Fibroblast of the conjunctiva (primary cell): Measurements from ENCODE around the gene GJB5.
A peak's percentile ranks its signal among the peaks of the same experiment; 100 is the strongest.
"Not testable (repeated sequence)": the region's sequence is repeated elsewhere in the genome, so short reads cannot be mapped to it uniquely, and the experiment has no call there.

Experiments used
- DNase-seq: peaks from one replicate; pipeline ENCODE4 v3.0.0-alpha.2; 2010; ENCODE audit warnings: low read depth

The GJB5 gene

DNA sequence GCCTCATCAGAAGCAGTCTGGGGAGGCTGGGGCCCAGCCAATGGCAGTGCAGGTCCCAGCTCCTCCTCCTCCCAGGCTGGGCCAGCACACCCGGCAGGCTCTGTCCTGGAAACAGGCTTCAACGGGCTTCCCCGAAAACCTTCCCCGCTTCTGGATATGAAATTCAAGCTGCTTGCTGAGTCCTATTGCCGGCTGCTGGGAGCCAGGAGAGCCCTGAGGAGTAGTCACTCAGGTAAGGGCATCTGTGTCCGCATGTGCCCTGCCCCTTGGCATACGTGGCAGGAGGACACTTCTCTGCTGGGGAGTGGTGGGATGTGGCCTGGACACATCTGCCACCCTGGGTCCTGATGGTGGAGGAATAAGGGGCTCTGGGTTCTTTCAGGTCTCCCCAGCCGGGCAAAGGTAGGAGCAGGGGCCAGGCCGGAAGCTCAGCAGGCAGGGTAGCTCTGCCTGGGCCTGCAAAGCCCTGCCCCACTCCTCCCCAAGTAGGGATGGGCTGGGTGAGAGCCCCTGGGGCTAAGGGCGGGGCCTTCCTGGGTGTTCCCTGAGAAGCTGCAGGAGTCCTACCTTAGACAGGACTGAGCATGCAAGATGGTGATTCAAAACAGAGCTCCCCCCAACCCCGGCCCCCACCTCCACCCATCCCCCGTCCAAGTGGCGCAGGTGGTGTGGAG is at the start of gene GJB5:
Gene GJB5 (plus strand): TSS at position 84 of the 674 bp plus-strand sequence. CDS start 2,284 bp downstream, outside the sequence.
- DNase-seq, result no peak

DNA sequence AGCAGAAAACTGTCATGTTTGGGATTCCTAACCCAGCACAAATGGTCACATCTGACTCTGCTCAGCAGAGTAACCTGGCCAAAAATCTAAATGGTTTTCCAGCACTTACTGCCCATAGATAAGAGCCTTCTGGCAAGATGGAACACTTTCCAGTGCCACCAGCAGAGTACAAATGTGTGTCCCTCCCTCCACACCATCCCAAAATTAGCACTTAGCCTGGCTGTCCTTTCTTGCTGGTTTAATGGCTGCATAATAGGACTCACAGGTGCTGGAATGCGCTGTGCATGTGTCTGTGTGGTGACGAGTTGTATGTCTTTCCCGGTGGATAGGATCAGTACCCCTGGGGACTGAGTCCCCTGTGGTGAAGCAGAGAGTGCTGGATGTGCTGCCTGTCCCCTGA is 49.8 kb upstream of the GJB5 start:
- DNase-seq, result no peak

DNA sequence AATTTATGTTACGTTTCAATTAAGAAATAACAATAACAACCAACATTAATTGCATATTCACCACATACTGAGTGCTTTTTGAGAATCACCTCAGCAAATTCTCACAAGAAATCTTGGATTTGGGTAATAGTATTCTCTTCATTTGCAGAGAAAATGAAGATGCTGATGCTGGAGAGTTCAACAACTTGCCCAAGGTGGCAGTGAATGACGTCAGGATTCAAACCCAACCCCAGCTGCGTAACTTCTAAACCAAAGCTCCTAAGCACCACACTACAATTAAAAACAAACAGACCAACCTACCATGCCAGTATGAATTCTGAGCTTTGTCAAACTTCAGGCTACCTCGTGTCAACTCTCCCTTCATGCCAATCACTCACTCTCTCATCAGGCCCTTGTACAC is 46.7 kb upstream of the GJB5 start:
- DNase-seq, result no peak

DNA sequence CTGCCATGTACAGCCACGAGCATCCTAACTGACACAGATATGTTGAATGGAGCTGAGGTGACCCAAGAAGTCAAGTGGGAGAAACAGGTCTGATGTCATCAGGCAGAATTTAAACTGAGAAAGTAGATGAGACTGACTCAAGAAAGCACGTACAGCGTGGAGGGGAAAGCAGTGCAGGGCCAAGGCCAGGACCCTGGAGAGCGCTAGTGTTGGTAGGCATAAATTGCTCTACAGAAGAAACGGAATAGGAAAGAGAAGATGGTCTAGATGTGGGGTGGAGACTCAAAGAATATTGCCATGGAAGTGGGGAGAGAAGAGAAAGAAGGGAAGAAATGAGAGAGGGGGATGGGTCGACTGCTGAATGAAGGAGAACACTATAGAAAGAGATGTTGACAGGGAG is 45.3 kb upstream of the GJB5 start:
- DNase-seq, result no peak

DNA sequence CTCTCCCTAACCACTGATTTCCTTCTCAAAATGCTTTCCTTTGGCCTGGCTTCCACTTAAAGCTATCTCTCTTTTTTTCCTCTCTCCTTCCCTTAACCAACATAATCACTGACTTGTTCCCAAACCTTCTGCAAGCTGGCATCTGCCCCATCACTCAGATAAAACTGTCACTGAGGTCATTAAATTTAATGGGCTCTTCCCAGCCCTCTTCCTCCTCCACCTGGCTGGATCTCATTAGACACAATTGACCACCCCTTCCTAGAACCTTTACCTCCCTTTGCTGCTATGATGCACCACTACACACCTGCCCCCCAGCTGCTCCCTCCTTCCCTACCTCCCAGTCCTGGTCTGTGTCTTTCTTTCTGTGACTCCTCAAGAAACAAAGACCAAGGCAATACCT is 44.0 kb upstream of the GJB5 start:
- DNase-seq, result no peak

DNA sequence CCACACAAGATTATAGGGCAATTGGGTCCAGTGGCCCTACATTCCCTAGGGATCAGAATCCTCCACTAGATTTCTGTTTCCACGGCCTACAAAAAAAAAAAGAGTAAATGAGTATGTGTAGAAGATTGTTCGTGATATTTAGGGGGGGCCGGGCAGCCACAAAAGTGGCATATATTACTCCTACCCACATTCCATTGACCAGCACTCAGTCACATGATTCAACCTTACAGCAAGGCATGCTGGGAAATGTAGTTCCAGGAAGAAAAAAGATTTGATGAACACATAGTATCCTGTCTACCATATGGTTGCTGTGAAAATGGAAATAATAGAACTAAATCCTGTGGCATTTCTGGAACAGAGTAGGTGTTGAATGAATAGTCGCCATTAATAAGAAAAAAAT is 43.4 kb upstream of the GJB5 start:
- DNase-seq, result no peak

DNA sequence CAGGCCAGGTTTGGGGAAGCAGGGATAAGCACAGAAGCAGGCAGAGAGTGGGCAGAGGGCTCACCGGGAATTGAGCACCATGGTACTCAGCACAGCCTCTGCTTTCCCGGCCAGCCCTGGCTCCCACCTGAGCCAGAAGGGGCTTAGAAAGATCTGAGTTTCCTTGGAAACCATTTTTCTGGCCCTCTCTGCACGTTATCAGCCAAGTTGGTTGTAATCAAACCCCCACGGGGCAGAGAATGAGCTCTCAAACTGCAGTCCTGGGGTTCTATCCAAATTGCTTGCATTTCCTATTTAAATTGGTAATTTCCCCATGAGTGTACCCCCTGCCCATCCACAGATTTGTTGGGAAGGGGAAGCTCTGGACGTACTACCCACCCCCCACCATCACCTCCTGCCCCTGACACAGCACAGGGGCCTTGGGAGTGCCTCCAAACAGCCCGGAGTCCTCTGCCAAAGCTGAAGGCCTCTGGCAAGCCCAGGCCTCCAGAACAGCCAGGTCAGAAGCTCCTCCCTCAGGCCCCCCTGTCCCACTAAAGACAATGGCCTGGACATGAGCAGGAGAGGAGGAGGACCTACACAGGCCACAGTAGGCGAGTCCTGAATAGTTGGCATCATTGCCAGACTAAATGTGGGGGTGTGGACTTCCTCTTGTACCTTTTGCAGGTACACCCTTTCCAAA is 42.7 kb upstream of the GJB5 start:
- no peak for DNase-seq

DNA sequence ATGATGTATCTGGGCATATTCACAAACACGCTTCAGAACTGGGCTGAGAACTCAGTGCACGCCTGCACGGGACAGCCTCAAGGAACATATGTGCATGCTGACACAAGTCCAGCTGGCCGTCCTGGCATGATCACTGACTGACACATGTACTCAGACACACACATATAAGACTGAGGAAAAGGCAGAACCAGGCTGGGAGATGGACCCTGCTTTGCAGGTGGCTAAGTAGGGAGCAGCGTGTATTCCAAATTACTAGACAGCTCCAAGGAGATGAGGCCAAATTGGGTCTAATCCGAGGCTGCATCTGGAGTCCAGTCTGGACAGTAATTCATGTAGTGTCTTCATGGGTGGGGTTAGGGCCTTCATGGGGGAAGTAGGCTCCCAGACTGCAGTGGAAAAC is 41.4 kb upstream of the GJB5 start:
- no peak for DNase-seq

DNA sequence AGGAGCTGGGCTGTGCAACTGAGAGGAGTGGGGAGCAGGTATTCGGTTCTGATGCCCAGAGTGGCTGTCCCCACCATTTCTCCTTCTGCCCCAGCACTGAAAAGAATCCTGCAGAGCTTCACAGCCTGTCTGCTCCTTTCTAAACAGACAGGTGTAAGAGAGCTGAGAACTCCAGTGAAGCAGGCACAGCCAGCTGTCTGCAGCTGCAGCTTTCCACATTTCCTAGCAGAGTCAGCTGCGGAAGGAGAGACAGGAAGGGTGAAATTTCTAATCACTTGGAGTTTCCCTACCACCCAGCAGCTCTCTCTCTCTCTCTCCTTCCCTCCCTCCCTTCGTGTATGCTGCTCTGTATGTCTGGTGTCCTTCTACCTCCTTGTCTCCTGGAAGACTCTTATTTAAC is 40.5 kb upstream of the GJB5 start:
- DNase-seq, result no peak

DNA sequence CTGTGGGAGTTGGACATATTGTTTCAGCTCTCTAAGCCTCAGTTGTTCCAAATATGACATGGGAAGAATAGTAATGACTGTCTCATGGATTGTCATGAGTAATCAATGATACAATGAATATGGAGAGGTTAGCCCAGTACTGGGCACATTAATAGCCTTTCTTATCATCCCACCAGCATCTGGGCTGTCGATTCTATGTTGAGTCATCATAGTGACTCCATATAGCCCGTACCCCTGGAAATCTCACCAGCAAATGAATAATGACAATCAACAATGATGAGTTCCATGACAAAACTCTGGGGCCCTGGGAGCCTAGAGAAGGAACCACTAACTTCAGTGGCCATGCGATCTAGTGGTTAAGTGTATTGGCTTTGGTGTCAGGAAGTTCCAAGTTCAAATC is 39.7 kb upstream of the GJB5 start:
- no peak for DNase-seq

DNA sequence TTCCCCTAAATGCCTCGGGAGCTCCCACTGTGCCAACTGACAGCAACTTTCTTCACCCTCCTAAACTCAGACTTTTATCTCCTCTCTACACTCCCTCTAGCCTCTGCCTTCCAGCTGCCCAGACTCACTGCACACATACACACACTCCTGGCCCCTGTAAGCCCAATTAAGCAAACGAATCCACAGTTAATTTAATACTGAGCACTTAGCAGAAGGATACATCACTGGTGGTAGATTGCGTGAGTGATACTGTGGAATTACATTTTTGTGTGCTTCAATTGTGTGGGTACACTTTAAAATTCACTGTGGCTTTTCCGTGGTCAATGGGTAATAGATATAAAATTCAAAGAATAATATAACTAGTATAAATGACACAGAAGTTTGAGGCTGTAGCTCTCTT is 33.6 kb upstream of the GJB5 start:
- no peak for DNase-seq

DNA sequence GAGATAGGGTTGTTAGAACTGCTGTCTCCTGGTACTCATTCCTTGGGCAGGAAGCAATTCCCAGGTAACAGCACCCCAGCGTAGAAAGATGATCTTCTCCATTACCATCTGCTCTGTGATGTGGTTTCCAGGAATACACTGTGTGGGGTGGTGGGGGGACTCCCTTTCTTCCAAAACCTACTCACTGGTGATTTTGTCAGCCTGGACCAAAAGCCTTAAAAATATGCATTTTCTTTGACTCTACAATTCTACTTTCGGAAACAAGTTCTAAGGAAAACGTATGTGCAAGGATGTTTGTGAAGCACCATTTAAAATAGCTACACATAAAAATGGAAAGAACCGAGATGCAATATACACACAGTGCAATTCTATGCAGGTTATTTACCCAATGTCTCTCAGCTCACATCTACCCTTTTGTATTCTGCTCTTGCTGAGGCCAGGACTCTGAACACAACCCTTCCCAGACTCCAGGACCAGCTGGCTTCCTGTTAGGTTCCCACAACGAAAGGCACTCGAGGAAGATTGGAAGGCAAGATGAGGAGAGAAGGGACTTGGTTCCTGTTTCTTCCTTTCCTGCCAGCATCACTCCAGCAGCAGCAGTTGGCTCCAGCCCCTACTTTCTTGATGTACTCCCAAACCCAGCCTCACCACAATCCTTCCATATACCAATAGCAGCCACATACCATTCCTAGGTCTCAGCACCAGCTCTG is 33.0 kb upstream of the GJB5 start:
- DNase-seq, result no peak

DNA sequence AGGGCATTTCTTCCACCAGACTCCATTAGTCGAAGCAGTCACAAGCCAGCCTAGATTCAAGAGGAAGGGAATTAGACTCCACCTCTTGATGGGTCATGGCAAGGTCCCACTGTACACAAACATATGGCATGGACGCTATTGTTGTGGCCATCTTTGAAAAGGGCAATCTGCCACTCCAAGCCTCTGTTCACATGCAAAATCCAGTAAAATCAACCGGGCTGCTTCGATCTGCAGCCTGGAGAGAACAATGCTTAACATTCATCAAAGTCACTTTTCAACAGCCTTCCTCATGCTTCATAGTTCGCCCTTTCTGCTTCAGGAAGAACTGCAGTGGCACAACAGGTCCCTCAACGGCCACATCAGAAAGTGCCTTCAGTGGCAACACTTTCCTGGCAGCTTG is 28.0 kb upstream of the GJB5 start:
- DNase-seq, result no peak

DNA sequence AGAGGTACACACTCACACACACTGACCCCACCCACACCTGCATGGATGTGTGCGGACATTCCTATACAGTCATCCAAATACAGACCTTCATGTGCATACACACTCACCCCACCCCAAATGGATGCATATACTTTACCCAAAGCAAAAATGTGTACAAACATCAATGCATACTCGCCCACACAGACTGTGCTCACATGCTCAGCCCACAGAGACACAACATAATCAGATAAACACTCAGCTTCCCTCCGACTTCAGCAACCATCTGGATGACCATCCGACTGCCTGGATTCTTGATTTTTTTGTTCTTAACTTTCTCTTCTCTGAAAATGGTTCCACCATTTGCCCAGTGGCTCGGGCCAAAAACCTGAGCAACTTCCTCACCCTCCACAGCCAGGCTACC is 24.4 kb upstream of the GJB5 start:
- DNase-seq, result no peak

DNA sequence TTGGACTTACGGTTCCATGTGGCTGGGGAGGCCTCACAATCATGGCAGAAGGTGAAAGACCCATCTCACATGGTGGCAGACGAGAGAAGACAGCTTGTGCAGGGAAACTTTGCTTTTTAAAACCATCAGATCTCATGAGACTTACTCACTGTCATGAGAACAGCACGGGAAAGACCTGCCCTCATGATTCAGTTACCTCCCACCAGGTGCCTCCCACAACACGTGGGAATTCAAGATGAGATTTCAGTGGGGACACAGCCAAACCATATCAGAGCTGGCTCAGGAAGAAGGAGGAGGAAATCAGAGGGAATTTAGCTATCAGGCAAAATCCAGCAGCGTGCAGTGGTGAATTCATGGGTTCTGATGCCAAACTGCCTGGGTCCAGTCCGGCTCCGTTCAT is 22.0 kb upstream of the GJB5 start:
- not testable (repeated sequence) for DNase-seq

DNA sequence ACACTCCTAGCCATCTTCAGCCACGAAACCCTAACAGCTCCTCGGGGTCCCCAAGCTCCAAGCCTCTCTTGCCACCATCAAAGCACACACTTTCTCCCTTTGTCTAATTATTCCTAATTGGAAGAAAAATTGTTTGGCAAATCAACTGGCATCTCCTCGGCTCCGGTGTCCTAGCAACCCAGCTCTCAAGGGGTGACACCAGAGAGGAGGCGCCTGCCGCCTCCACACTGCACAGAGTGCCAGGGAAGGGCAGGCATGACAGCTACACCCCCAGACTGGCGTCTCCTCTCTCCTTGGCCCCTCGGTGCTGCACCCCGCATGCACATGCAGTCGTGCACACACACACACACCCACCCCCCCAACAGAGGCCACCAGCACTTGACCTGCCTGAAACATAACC is 18.2 kb upstream of the GJB5 start:
- no peak for DNase-seq

DNA sequence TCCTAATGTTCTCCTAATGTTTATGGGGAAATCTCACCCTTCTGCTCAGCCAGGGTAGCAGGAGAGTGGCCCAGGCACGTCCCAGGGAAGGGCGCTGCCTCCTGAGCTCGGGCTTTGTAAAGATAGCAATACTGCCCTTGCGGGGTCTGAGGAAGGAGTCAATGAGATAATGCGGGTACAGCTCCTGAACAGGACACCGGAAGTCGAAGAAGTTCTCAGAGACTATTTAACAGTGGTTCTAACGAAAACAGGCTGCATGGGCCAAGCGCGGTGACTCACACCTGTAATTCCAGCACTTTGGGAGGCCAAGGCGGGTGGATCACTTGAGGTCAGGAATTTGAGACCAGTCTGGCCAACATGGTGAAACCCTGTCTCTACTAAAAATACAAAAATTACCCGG is 17.6 kb upstream of the GJB5 start:
- not testable (repeated sequence) for DNase-seq

DNA sequence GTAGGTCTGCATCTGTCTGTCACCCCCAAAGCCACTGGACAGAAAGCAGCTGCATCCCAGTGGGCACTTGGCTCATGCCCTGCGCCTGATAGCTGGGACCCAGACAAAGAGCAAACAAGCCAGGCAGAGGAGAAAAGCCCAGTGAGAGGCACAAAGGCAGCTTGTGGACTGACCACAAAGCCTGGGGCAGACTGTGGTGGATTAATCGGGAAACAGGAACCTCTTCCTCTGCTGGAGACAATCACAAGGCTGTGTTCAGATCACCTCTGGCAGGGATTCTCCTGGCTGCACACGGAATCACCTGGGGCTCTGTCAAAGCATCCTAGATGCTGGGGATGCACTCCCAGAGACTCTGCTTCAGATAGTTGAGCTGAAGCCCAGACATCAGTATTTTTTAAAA is 15.2 kb upstream of the GJB5 start:
- no peak for DNase-seq

DNA sequence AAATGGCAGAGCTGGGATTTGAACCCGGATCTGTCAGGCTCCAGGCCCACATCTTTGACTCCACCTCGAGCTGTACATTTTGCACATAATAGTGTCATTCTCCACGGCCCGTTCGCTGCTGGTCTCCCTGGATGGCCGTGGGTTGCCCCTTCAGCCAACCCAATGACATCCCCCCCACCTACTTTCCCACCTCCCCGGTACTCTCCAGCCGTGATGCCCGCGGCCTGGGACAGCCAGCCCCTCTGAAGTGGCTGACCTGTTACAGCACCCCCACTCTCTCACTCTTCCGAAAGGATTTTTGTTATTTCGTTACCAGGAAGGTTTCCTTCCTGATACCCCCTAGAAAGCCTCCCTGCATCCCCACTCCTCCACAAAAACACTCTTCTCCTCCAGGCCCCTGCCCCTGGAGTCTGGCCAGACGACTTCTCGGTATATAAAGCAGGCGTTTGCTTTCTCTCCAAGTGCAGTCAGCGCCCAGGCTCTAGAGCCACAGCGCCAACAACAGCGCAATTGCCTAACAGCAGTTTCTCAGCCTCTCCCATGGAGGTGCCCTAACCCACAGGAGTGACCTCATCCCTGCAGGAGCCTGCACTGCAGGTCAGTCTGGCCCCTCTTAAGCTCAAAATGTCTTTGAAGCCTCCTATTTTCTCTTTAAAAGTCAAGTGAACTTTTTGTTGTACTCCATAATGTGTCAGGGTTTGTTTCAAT is 14.5 kb upstream of the GJB5 start:
- no peak for DNase-seq

DNA sequence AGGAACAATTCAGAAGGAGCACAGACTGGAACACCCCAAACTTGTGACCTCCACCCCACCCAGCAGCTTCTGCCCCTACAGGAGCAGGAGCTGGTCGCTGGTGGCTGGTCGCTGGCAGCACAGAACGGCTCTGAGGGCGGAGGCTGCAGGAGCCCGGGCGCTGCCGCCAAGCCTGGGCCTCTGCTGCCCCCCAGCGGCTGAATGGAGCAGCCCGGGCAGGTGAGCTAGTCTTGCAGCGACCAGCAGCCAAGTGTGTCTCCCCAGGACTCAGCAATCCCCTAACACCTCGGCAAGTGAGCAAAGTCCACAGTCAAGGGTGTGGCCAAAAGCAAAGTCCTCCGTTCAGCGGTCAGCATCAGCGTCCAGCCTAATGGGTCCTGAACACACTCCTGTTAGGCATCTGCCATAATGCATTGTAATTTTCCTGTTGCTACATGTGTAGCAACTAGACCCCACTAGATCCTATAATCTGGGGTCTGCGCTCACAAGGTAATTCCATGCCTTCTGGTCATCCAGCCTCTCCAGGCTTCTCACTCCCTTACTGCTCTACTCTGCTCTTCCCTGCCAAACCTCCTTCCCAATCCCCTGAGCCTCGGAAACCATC is 12.1 kb upstream of the GJB5 start:
- peak; percentile 22 for DNase-seq

DNA sequence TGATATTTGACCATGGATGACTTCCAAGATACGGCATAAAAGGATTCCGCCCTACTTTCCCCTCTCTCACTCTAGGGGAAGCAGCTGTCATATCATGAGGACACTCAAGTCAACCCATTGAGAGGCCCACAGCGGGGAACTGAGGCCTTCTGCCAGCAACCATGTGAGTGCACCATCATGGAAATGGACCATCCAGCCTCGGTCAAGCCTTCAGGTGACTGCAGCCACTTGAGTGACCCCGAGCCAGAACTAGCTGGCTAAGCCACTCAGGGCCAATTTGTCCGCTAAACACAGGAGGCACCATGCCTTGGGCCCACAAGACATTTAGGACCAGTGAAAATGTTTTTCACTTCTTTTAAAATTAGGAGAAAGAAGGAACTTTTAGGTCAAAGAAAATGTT is 11.1 kb upstream of the GJB5 start:
- no peak for DNase-seq

DNA sequence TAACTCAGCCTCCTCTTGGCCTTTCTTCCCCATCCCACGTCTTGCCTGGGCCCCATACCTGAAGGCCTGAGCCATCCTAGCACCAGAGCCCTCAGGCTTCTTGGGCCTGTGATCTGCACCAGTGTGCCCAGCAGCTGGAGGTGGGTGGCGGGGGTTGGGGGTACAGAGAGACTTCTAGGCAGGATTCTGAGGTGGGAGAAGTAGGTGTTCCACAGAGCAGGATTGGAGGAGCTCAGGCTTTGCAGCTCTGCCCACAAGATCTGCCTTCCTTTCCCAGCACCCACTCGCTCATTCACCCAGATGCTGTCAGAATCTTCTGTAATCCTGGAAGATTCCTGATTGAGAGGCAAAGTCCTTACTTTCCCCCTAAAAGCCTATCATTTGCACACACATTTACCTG is 10.0 kb upstream of the GJB5 start:
- no peak for DNase-seq
